Measurements from ENCODE around the gene SKI. TPM values are rescaled to one million over a fixed set of nuclear protein-coding genes. Genes with fewer than 3 reads are reported as not detected.

Gene SKI
- total RNA-seq, 2 experiments from 2014 or later: 4.7 to 11.7 TPM

DNA sequence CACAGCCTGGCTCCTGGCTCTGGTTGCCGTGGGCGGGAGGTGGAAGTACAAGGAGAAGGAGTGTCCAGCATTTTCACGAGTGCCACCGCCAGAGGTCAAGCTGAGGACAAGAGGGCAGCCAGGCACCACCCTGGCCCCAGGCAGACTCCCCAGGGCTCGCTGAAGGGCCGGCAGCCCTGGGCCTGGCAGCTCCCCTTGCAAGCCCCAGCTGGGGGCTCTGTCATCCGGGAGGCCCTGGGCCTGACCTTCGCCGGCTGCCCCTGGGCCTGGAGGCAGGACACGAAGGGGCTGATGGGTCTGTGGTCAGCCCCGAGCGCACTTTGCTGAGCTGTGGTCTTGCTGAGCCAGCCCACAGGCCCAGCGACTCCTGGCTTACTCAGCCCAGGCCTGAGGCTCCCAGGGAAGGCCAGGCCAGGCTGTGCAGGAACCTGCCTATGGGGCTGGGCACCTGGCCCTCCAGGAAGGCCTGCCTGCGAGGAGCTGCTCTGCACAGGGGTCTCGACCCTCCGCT is 88.4 kb downstream of the SKI start:
- TF ChIP-seq, protein P1, sequence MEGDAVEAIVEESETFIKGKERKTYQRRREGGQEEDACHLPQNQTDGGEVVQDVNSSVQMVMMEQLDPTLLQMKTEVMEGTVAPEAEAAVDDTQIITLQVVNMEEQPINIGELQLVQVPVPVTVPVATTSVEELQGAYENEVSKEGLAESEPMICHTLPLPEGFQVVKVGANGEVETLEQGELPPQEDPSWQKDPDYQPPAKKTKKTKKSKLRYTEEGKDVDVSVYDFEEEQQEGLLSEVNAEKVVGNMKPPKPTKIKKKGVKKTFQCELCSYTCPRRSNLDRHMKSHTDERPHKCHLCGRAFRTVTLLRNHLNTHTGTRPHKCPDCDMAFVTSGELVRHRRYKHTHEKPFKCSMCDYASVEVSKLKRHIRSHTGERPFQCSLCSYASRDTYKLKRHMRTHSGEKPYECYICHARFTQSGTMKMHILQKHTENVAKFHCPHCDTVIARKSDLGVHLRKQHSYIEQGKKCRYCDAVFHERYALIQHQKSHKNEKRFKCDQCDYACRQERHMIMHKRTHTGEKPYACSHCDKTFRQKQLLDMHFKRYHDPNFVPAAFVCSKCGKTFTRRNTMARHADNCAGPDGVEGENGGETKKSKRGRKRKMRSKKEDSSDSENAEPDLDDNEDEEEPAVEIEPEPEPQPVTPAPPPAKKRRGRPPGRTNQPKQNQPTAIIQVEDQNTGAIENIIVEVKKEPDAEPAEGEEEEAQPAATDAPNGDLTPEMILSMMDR (conservative IDR thresholded peaks at IDR 0.05; ENCODE audit: low read length): no peak
- TF ChIP-seq EZH2phosphoT487 (IDR thresholded peaks at IDR 0.05; ENCODE audit: borderline replicate concordance, low read depth, low read length): no peak
- Histone ChIP-seq H3K4me1 (ENCODE audit: insufficient read depth, low read length, poor library complexity, severe bottlenecking) (peaks cover 3% of the 10 kb centered on the region), H3K9me2 (ENCODE audit: insufficient read depth, low read length) (no peaks in the 10 kb centered on the region), H3K36me3 (ENCODE audit: insufficient read depth, low read length) (no peaks in the 10 kb centered on the region), H3K4me3 (ENCODE audit: low read depth, low read length, poor library complexity, severe bottlenecking) (no peak overlapping the region), H3K27ac (ENCODE audit: low read depth, low read length, poor library complexity, severe bottlenecking) (no peak overlapping the region), H2AFZ (ENCODE audit: low read length) (no peak overlapping the region), H3K79me2 (ENCODE audit: insufficient read depth, low read depth, low read length) (no peaks in the 10 kb centered on the region), H4K20me1 (ENCODE audit: insufficient read depth, low read length) (no peaks in the 10 kb centered on the region), H3K9me3 (ENCODE audit: low read length) (no peaks in the 10 kb centered on the region), H3K4me2 (ENCODE audit: low read length) (no peak overlapping the region)
- POLR2A ChIA-PET: no interaction called here
- CTCF ChIA-PET (ENCODE audit: unreplicated experiment): no interaction called here
- no peak for DNase-seq (ENCODE audit: low spot score)
- intact Hi-C loops (cut with micrococcal nuclease; ENCODE audit: unreplicated experiment): no loop called here
- BruUV-seq (replicated peaks): no TSS peak

DNA sequence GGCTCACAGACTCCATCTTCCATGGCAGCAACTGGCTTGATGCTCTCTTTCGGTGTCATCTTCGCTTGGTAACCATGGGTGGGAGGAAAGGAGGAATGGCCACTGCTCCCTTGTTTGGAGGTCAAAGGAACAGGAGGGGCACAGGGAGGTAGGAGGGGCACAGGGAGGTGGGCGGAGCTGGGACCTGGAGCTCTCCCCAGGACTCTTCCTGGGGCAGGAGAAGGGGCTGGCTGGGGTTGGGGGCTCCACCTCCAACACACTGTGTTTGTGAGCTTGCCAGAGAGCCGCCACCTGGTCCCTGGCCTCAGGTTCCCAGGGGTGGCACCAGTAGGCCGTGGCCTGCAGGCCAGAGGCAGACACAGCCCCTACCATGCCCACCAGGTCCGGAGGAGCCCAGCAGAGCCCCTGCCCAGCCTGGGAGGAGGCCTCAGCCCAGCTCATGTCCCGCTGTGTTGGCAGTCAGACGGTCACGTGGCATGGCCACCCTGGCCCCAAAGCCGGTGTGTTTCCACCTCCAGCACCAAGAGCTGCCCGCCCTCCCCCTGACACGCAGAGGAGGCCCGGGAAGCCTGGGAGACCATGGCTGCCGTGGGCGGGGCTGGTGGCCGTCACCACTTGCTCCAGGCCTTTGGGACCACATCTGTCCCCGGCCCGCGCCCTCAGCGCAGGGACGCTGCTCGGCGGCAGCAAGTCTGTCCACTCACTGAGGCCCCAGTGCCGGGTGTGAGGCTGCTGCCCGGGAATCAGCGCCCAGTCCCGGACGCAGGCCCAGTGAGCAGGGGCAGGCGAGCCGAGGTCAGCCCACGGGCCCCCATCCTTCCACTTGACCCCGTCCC is 89.3 kb downstream of the SKI start:
- Histone ChIP-seq H3K4me2 (ENCODE audit: low read length) (no peak overlapping the region), H3K36me3 (ENCODE audit: insufficient read depth, low read length) (no peaks in the 10 kb centered on the region), H3K4me1 (ENCODE audit: insufficient read depth, low read length, poor library complexity, severe bottlenecking) (no peaks in the 10 kb centered on the region), H3K4me3 (ENCODE audit: low read depth, low read length, poor library complexity, severe bottlenecking) (no peak overlapping the region), H3K27ac (ENCODE audit: low read depth, low read length, poor library complexity, severe bottlenecking) (no peak overlapping the region), H2AFZ (ENCODE audit: low read length) (no peak overlapping the region), H3K79me2 (ENCODE audit: insufficient read depth, low read depth, low read length) (no peaks in the 10 kb centered on the region), H4K20me1 (ENCODE audit: insufficient read depth, low read length) (no peaks in the 10 kb centered on the region), H3K9me2 (ENCODE audit: insufficient read depth, low read length) (no peaks in the 10 kb centered on the region), H3K9me3 (ENCODE audit: low read length) (no peaks in the 10 kb centered on the region)
- intact Hi-C loops (cut with micrococcal nuclease; ENCODE audit: unreplicated experiment): no loop called here
- DNase-seq (ENCODE audit: low spot score): no peak
- TF ChIP-seq, protein P1 (conservative IDR thresholded peaks at IDR 0.05; ENCODE audit: low read length): no peak
- no peak for TF ChIP-seq EZH2phosphoT487 (IDR thresholded peaks at IDR 0.05; ENCODE audit: borderline replicate concordance, low read depth, low read length)
- no TSS peak for BruUV-seq (replicated peaks)
- ChIA-PET CTCF (ENCODE audit: unreplicated experiment) (no interaction called here), POLR2A (no interaction called here)

All from OCI-LY7 (cell line).